DOHH2 (cell line): Measurements from ENCODE around the gene DCAF11.

Experiments
- EZH2phosphoT487 ChIP-seq: fragments of 200-600 bp; sonication (generic); IDR thresholded peaks from 2 replicates; pipeline ENCODE4 v1.6.1; 2017; ENCODE audit warnings: borderline replicate concordance, mild to moderate bottlenecking, antibody characterized with exemption, low read length, moderate library complexity, mixed read lengths
- TF ChIP-seq, protein P1 (sequence below): fragments of 200-600 bp; sonication (generic); IDR thresholded peaks from one replicate; pipeline ENCODE4 v1.5.1; 2014; ENCODE audit warnings: antibody characterized with exemption, mild to moderate bottlenecking, low read depth, low read length; ENCODE audit not compliant: poor library complexity, severe bottlenecking

DNA sequence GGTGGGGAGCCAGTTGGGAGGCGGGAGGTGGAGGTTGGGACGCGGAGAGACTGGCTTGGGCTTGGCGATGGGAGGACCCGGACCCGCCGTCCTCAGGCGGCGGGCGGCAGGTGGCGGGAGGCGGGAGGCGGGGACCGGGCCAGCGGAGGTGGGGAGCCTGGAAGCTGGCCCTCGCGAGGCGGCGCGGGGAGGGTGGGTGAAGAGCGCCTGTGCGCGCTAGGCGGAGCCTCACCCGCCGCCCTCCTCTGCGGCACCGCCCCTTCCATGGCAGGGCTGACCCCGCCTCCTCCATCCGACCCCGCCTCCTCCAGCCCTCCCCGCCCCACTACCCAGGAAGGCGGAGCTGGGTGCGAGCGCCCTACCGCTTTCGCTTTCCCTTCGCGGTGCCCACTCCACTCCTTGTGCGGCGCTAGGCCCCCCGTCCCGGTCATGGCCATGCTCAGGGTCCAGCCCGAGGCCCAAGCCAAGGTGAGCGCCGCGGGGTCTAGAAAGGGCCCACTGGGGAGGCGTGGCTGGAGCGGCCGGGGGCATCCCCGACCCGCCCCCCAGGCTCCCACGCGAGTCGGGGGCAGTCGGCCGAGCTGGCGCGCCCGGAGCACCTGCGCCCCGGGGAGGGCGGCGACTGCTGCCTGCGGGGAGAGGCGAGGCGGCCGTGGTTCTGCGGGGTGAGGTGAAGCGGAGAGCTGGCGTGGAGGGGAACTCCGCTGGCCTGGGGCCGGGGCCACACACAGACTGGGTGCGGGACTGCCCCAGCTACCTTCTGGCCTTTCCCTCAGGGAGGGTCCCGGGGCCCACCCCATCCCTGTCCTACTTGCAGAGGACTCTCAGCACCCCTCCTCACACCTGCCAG is 21.5 kb downstream of the DCAF11 start, which contains the start of gene PSME1:
- no peak for TF ChIP-seq EZH2phosphoT487
- TF ChIP-seq, protein P1, sequence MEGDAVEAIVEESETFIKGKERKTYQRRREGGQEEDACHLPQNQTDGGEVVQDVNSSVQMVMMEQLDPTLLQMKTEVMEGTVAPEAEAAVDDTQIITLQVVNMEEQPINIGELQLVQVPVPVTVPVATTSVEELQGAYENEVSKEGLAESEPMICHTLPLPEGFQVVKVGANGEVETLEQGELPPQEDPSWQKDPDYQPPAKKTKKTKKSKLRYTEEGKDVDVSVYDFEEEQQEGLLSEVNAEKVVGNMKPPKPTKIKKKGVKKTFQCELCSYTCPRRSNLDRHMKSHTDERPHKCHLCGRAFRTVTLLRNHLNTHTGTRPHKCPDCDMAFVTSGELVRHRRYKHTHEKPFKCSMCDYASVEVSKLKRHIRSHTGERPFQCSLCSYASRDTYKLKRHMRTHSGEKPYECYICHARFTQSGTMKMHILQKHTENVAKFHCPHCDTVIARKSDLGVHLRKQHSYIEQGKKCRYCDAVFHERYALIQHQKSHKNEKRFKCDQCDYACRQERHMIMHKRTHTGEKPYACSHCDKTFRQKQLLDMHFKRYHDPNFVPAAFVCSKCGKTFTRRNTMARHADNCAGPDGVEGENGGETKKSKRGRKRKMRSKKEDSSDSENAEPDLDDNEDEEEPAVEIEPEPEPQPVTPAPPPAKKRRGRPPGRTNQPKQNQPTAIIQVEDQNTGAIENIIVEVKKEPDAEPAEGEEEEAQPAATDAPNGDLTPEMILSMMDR, result no peak
